Keratinocyte (primary cell): ENCODE results near the gene RABGAP1. TPM values are rescaled to one million over a fixed set of nuclear protein-coding genes. Genes with fewer than 3 reads are reported as not detected.

Experiments used
- DNase-seq: peaks from one replicate; pipeline ENCODE4 v3.0.0-alpha.2; 2011; ENCODE audit warnings: low read depth, missing footprints, low spot score
- FAIRE-seq: peaks from 2 replicates; lab custom pipeline; 2011; peaks lifted over from hg19 to GRCh38; lab: Jason Lieb, UNC
- H2AFZ ChIP-seq: 2 replicates; pipeline ENCODE4 v1.6.0; 2012; ENCODE audit warnings: low read length, control low read depth, inconsistent platforms; ENCODE audit not compliant: control insufficient read depth
- H3K27ac ChIP-seq: 2 replicates; pipeline ENCODE4 v1.5.1; 2011; ENCODE audit warnings: low read length; ENCODE audit not compliant: control insufficient read depth, insufficient read depth
- H3K27me3 ChIP-seq: 3 replicates; pipeline ENCODE4 v1.6.0; 2011; ENCODE audit warnings: low read length; ENCODE audit not compliant: control insufficient read depth, insufficient read depth; ENCODE audit errors: extremely low read depth
- H3K36me3 ChIP-seq, 2 experiments: 2 replicates in 1 of 2; 3 replicates in 1 of 2; pipeline ENCODE4 v1.5.1; 2011; ENCODE audit warnings: low read length in 2 of 2, mild to moderate bottlenecking in 1 of 2; ENCODE audit not compliant: control insufficient read depth in 2 of 2, insufficient read depth in 2 of 2; ENCODE audit errors: extremely low read depth in 1 of 2
- H3K4me1 ChIP-seq: 3 replicates; pipeline ENCODE4 v1.5.1; 2011; ENCODE audit warnings: low read length; ENCODE audit not compliant: control insufficient read depth, insufficient read depth; ENCODE audit errors: extremely low read depth
- H3K4me2 ChIP-seq: 3 replicates; pipeline ENCODE4 v1.6.0; 2011; ENCODE audit warnings: low read depth, low read length; ENCODE audit not compliant: control insufficient read depth, insufficient read depth; ENCODE audit errors: extremely low read depth
- H3K4me3 ChIP-seq, 3 experiments: fragments of 200-600 bp in 1 of 3; sonication (generic) in 1 of 3; 2 replicates in 2 of 3; 3 replicates in 1 of 3; pipeline ENCODE4 v1.5.1; 2011 to 2016; ENCODE audit warnings: low read length in 3 of 3, mild to moderate bottlenecking in 3 of 3, control low read depth in 2 of 3, inconsistent platforms in 1 of 3, low read depth in 1 of 3, mixed read lengths in 1 of 3, mixed run types in 1 of 3, moderate library complexity in 1 of 3; ENCODE audit not compliant: control insufficient read depth in 2 of 3, insufficient read depth in 2 of 3; ENCODE audit errors: extremely low read depth in 1 of 3
- H3K79me2 ChIP-seq: 2 replicates; pipeline ENCODE4 v1.6.0; 2012; ENCODE audit warnings: low read length; ENCODE audit not compliant: control insufficient read depth, insufficient read depth
- H3K9ac ChIP-seq: 3 replicates; pipeline ENCODE4 v1.6.0; 2011; ENCODE audit warnings: low read length; ENCODE audit not compliant: control insufficient read depth, insufficient read depth; ENCODE audit errors: extremely low read depth
- H3K9me1 ChIP-seq: 3 replicates; pipeline ENCODE4 v1.6.0; 2011; ENCODE audit warnings: low read length; ENCODE audit not compliant: control insufficient read depth, insufficient read depth; ENCODE audit errors: extremely low read depth
- H3K9me3 ChIP-seq: 2 replicates; pipeline ENCODE4 v1.5.1; 2012; ENCODE audit warnings: low read depth, low read length; ENCODE audit not compliant: control insufficient read depth
- H4K20me1 ChIP-seq: 3 replicates; pipeline ENCODE4 v1.6.0; 2011; ENCODE audit warnings: low read length; ENCODE audit not compliant: control insufficient read depth, insufficient read depth; ENCODE audit errors: extremely low read depth
- CTCF ChIP-seq, 3 experiments: IDR thresholded peaks in 1 of 3; conservative IDR thresholded peaks in 1 of 3; optimal IDR thresholded peaks in 1 of 3; 2 replicates in 2 of 3; 3 replicates in 1 of 3; pipeline versions ENCODE3 to v1.5.1; 2011; ENCODE audit warnings: low read length in 3 of 3, mild to moderate bottlenecking in 3 of 3, moderate library complexity in 2 of 3, control low read depth in 1 of 3, inconsistent platforms in 1 of 3; ENCODE audit not compliant: insufficient read depth in 2 of 3; ENCODE audit errors: extremely low read depth in 1 of 3
- EZH2 ChIP-seq: IDR thresholded peaks from one replicate; pipeline ENCODE4 v1.6.1; 2012; ENCODE audit warnings: inconsistent platforms, mild to moderate bottlenecking, low read length, moderate library complexity
- dilution Hi-C: fragments of 300-500 bp; cut with MboI; formaldehyde crosslinking; loops from one replicate; pipeline ENCODE4 v1.7.0; 2020; ENCODE audit warnings: low sequenced_read_pairs; ENCODE audit not compliant: extremely low pct_ligation_motif_present
- polyA plus RNA-seq, 5 experiments: library from polyadenylated mRNA; depleted of rRNA in 3 of 5; stranded (reverse) in 3 of 5; stranded (forward) in 1 of 5; unstranded in 1 of 5; fragments of >200 nt; gene quantifications; 1 replicate in 1 of 5; 2 replicates in 3 of 5; 3 replicates in 1 of 5; pipeline versions ENCODE4 v1.2.1 to v1.2.3, GENCODE V29; 2011 to 2012; ENCODE audit warnings: missing spikeins in 2 of 5, low read depth in 1 of 5, low replicate concordance in 1 of 5

RABGAP1 gene
- polyA plus RNA-seq, 1 donor (not counting 4 experiments of a cell fraction or from before 2014, with no cell fraction given), result 40.6 TPM

DNA sequence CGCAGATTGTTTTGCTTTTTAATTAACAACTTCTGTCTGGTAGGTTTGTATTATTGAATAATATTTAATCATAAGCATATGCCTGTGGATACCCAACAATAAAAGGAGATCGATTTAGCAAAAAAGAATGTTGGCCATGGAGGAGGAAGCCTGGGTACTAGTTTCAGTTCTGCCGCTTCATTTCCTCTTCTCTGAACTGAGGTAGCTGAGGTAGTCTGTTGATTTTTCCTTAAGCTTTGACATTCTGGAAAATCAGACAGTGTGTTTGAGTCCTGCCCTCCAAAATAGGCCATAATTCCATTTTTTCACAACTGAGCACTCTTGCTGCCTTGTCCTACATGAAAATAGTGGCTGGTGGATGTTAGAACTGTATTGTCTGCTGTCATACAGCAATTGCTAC lies 86.7 kb downstream of the RABGAP1 start:
- Histone ChIP-seq H3K4me2 (no peak overlapping the region), H3K36me3 (peaks cover 5 to 6% of the 10 kb centered on the region in 2 experiments), H3K79me2 (no peaks in the 10 kb centered on the region), H3K9me3 (no peaks in the 10 kb centered on the region), H3K27me3 (no peaks in the 10 kb centered on the region), H3K9me1 (no peaks in the 10 kb centered on the region), H3K4me1 (no peaks in the 10 kb centered on the region), H2AFZ (no peak overlapping the region), H3K27ac (no peak overlapping the region), H4K20me1 (no peaks in the 10 kb centered on the region), H3K4me3 (no peak overlapping the region), H3K9ac (no peak overlapping the region)
- FAIRE-seq, result no peak
- TF ChIP-seq CTCF (optimal IDR thresholded peaks at IDR 0.05 in 1 of 3, IDR thresholded peaks at IDR 0.05 in 1 of 3, conservative IDR thresholded peaks at IDR 0.05 in 1 of 3; ENCODE audit: extremely low read depth in 1 of 3, insufficient read depth in 2 of 3, low read length in 3 of 3) (no peak), EZH2 (no peak)
- dilution Hi-C loops, result no loop called here
- DNase-seq, result no peak

- H3K4me1 ChIP-seq, result no peaks in the 10 kb centered on the region
- H3K36me3 ChIP-seq, result peaks cover 5 to 6% of the 10 kb centered on the region in 2 experiments
- H3K9me3 ChIP-seq, result no peaks in the 10 kb centered on the region
- no peaks in the 10 kb centered on the region for H4K20me1 ChIP-seq
- dilution Hi-C loops, result no loop called here
- no peak for FAIRE-seq
- H3K79me2 ChIP-seq, result no peaks in the 10 kb centered on the region
- no peak overlapping the region for H3K4me2 ChIP-seq
- no peak overlapping the region for H3K4me3 ChIP-seq
- no peak for DNase-seq
- no peaks in the 10 kb centered on the region for H3K27me3 ChIP-seq
- no peak overlapping the region for H3K9ac ChIP-seq
- no peak overlapping the region for H3K27ac ChIP-seq
- no peak for TF ChIP-seq EZH2
- TF ChIP-seq CTCF (optimal IDR thresholded peaks at IDR 0.05 in 1 of 3, IDR thresholded peaks at IDR 0.05 in 1 of 3, conservative IDR thresholded peaks at IDR 0.05 in 1 of 3; ENCODE audit: extremely low read depth in 1 of 3, insufficient read depth in 2 of 3, low read length in 3 of 3), result no peak
- no peak overlapping the region for H2AFZ ChIP-seq
- H3K9me1 ChIP-seq, result no peaks in the 10 kb centered on the region
Measured at GRCh38 chr9:123028136-123028535, 87.3 kb downstream of the RABGAP1 start.
